Measurements from ENCODE around the gene SNCB. TPM values are rescaled to one million over a fixed set of nuclear protein-coding genes. Genes with fewer than 3 reads are reported as not detected.

SNCB gene
- total and polyA plus RNA-seq, 2 of the 8 experiments (the other 6 are each of a cell fraction or from before 2014, with no cell fraction given), result 4.2 to 5.9 TPM

DNA sequence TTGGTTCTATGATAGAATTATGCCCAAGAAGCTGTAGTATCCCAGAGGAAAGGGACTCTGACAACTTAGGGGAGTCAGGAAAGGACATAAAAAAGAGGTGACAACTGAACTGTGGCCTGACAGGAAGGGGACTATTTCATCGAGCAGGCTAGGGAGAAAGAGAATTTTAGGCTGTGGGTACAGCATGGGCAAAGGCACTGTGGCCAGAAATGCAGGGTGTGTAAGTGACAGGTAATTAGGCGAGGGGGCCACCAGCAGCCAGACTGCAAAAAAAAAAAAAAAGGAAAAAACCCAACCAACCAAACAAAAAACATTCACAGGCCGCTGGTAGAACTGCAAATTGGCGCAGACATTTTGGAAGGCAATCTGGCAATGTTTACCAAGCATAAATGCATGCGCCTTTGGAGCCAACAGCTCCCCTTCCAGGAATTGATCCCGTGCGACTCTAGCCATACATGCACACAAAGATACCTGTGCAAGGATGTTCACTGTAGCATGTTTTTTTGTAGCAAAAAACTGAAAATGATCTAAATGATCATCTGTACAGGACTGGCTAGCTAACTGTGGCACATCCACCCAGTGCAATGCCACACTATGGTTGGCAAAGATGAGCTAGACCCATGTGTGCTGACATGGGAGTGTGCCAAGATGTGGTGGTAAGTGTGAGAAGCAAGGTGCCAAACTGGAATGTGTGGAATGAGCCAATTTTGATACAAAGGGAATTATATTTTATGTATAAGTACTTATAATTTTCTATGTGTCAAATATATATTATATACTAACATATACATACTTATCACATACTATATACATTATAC, 1.3 kb upstream of the SNCB start:
- WGBS, 2 experiments (ENCODE audit: extremely low coverage in 1 of 2, insufficient coverage in 1 of 2, insufficient read length in 1 of 2, insufficient replicate concordance in 2 of 2, low coverage in 1 of 2, low lambda C conversion rate in 2 of 2, missing lambda C conversion rate in 1 of 2), result 81% methylated on average over 7 of the region's 7 CpGs; no CpG with 5 or more reads in 1 of the 2 experiments
- Histone ChIP-seq H3K23me2 (ENCODE audit: low read depth, low read length) (peaks cover 16% of the 10 kb centered on the region), H3K9me3 (ENCODE audit: insufficient read depth in 2 of 2, low read depth in 1 of 2, low read length in 1 of 2) (peaks cover 0 to 3% of the 10 kb centered on the region in 2 experiments; a peak in 1 of 4 replicates), H3K27ac (ENCODE audit: low read depth, low read length) (no peak overlapping the region), H4K8ac (ENCODE audit: extremely low read depth, insufficient read depth, low read length) (no peak overlapping the region), H2BK5ac (ENCODE audit: low read depth, low read length) (no peak overlapping the region), H3K4me1 (replicated peaks in 1 of 4; ENCODE audit: control insufficient read depth in 3 of 4, insufficient read depth in 4 of 4, low read length in 3 of 4) (peaks cover 8 to 31% (median 10%) of the 10 kb centered on the region in 4 experiments), H3K36me3 (ENCODE audit: control insufficient read depth in 2 of 4, insufficient read depth in 4 of 4, low read length in 3 of 4) (no peaks in the 10 kb centered on the region), H4K5ac (ENCODE audit: insufficient read length, low read depth, low read length) (no peak overlapping the region), H3K23ac (ENCODE audit: insufficient read length) (no peak overlapping the region), H2BK15ac (ENCODE audit: low read length) (no peak overlapping the region), H3K79me2 (ENCODE audit: control insufficient read depth in 1 of 2, insufficient read depth in 2 of 2, low read length in 2 of 2) (no peaks in the 10 kb centered on the region), H2BK12ac (ENCODE audit: low read depth, low read length) (no peak overlapping the region), H3K4ac (replicated peaks; ENCODE audit: insufficient read length, low read depth, low read length) (no peak overlapping the region), H3K27me3 (replicated peaks in 1 of 4; ENCODE audit: control insufficient read depth in 3 of 4, extremely low read depth in 1 of 4, insufficient read depth in 3 of 4, low read length in 3 of 4) (peaks cover 3 to 40% (median 34%) of the 10 kb centered on the region in 4 experiments), H3K14ac (ENCODE audit: insufficient read length) (no peak overlapping the region), H3K56ac (replicated peaks; ENCODE audit: insufficient read length, low read depth, low read length) (no peak overlapping the region), H2BK20ac (ENCODE audit: low read length) (no peak overlapping the region), H2AK5ac (ENCODE audit: low read depth, low read length) (no peak overlapping the region), H4K20me1 (replicated peaks in 1 of 2; ENCODE audit: control insufficient read depth in 1 of 2, insufficient read depth in 2 of 2, low read length in 2 of 2) (peaks cover 0 to 3% of the 10 kb centered on the region in 2 experiments), H3K18ac (ENCODE audit: extremely low read depth, low read length) (no peak overlapping the region), H3K79me1 (ENCODE audit: low read depth, low read length) (no peaks in the 10 kb centered on the region), H2BK120ac (replicated peaks; ENCODE audit: low read depth, low read length) (no peak overlapping the region), H4K91ac (replicated peaks; ENCODE audit: insufficient read length, low read length) (no peak overlapping the region), H2AFZ (ENCODE audit: low read length) (no peak overlapping the region), H3K9ac (replicated peaks in 1 of 4; ENCODE audit: extremely low read depth in 1 of 4, low read depth in 3 of 4, low read length in 3 of 4) (no peak overlapping the region), H3K4me3 (ENCODE audit: extremely low read depth in 1 of 4, insufficient read depth in 2 of 4, low read depth in 3 of 4, low read length in 4 of 4) (peak overlapping the region in 2 of 4 experiments; percentile 87 to 89; a peak in 2 of 8 replicates), H3K4me2 (ENCODE audit: insufficient read depth in 1 of 2, low read depth in 2 of 2, low read length in 2 of 2) (peak overlapping the region in 1 of 2 experiments; percentile 89; a peak in 2 of 4 replicates)
- no peak for FAIRE-seq
- CTCF ChIA-PET (ENCODE audit: partially characterized antibody), result interaction anchor here (0.8 to 2.5 kb wide), 10 partner anchors 10 to 913 kb away, joined by 3 to 10 read pairs (median 3); no protein-coding TSS in a partner anchor
- no peak for DNase-seq (ENCODE audit: low read depth in 1 of 2, low spot score in 2 of 2)
- POLR2A ChIA-PET (ENCODE audit: partially characterized antibody), result interaction anchor here (1.5 to 2.7 kb wide), 3 partner anchors 11 to 57 kb away, joined by 3 to 19 read pairs (median 5); no protein-coding TSS in a partner anchor
- TF ChIP-seq SRF (IDR thresholded peaks at IDR 0.05; ENCODE audit: low read depth, low read length), result no peak
- TF ChIP-seq MAFK (IDR thresholded peaks at IDR 0.05; ENCODE audit: low read depth, low read length), result no peak
- no peak for TF ChIP-seq CBX5 (IDR thresholded peaks at IDR 0.05; ENCODE audit: low read depth, low read length)
- TF ChIP-seq TAF7 (optimal IDR thresholded peaks at IDR 0.05; ENCODE audit: borderline replicate concordance, low read depth, low read length), result no peak
- TF ChIP-seq KDM1A (IDR thresholded peaks at IDR 0.05; ENCODE audit: borderline replicate concordance, low read length), result no peak
